Activated CD4-positive, alpha-beta T cell treated with anti-CD3 and anti-CD28 coated beads, Interleukin-2, amount 50 U/mL, for 1 hour (primary cell): ENCODE data around the gene TRIB2.

ENCODE experiments used
- DNase-seq: peaks from one replicate; pipeline ENCODE4 v3.0.0-alpha.2; 2020

TRIB2 gene

DNA sequence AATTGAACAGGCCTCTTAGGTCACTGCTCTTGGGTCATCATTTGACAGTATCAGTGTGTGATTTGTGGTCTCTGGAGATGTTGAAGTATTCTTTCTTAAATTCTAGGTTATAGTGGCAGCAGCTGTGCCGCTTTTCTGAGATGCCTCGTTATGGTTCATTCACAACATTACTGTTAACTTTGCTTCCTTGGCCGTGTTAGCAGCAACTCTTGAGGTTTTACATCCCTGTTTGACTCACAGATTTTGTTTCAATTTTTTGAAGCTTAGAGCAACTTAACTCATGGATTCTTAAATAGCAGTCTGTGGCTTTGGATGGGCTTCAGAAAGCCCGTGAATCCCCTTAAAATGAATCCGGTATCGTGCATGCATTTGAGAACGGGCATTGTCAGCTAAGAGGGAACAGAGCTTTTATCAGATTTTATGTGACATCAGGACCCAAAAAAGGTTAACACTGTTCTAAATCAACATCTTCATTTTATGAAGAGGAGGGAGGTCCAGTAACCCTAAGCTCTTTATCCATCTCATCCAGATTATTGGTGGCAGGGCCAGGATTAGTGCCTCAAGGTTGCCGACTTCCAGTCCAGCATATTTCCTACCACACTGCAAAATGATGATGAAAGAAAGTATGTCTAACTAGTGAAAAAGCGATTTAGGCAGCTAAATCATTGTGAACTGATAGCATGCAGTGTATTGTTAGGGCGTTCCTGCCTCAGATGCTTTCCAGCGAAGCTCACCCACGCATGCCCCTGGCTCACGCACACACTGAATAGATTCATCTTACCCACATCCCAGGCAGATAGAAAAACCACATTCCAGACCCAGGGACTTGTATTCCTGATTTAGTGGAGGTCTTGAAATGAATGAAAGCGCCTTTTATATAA is 5.1 kb downstream of the TRIB2 start:
- no peak for DNase-seq

DNA sequence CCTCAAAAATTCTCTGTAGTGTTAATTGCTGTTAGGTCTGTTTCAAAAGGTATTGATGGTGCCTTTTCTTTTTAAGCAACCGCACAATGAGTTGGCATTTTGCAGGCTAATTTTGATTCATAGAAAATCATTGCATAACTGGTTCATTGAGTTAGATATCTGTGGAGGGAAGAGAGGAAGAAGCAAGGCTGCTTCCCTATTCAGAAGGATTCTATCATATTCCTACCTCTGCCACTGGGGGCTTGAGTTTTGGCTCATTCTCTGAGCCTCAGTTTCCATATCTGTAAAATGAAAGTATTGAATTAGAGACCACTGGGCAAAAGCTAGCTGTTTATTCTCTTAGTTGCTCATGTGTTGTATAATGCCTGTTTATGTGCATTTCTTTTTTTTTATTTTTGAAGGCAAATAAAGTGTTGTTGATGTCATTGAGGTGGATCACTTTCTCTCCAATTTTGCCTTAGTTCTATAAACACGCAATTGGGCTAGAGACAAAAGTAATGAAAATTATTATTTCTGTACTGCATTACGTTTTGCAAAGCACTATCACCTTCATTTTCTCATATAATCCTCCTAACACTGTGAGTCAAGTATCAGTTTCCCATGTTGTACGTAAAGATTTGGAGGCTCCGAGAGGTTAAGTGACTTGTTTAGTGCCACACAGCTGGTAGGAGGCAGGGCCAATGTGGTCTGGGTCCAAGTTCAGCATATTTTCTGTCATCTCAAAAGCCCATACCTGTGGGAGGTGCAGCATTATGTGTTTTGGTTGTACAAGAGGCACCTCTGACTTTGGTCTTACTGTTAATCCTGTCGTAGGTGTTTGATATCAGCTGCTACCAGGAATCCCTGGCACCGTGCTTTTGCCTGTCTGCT is 5.9 kb downstream of the TRIB2 start:
- DNase-seq = no peak

DNA sequence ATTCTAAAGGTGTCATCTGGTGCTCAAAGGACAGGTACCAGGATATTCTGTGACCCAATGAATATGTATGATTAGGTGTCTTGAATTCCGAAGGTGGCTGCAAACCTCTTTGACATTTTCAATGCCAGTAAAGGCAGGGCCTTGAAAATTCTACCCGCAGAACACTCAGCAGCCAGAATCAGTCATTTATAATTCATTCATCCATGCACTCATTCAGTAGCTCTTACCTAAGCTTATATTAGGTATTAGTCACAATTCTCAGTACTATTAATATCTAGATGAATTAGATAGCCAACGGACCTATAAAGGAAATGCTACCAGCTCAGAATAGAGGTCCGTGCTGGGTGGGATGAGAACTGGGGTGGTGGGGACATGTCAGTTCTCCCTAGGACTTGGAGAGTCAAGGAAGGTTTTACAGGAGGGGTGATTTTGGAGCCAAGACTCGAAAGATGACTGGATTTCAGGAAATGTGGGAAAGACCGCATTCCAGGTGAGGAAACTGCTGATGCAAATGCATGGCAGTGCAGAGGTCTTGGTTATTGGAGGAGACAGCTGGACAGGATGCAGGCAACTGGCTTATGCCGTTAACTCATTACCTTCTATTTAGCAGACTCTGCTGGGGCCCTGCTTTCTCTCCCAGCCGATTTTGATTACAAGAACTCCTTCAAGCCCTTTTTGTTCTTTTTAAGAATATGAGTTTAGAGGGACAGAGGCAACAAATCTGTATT is 7.2 kb downstream of the TRIB2 start:
- DNase-seq = no peak

DNA sequence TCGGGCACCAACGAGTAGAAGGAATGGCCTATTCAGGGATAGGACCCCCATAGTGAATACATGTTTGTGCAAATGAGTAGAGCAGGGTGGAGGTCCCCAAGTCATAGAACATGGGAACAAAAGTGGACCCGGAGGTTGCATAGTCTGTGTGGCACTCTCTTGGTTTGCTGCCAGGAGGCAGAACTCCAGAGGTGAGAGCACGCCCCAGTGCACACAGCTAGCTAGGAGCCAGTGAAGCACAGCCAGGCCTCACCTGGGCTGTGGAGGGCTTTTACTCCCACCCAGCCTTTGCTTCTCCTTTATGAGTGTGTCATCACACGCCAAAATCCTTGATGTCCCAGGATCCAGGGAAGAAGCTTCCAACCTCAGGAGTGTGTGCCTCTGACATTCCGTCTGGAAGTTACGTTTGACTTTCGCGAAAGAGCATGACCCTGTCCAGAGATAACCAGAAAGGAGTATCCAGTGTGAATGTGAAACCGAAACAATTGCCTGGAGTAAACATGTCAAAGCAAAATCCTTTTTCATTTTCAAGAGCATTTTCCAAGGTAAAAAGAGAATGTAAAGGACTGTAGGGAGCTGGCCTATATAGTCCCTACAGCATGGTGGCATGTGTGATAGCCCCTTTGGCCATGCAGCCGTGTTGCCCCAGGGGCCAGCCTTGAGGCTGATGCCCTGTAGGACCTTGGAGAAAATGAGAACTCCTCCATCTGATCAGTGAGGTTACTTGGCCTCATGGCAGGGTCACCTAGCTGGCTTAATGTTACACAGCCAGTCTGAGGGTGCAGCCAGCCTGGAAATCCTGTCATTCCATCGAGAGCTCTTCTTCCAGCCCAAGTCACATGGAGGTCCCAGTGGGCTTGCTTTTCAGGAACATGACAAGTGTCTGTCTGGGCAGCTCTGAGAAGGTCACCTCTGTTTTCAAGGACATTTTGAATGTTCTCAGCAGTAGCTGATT is 8.8 kb downstream of the TRIB2 start:
- no peak for DNase-seq

DNA sequence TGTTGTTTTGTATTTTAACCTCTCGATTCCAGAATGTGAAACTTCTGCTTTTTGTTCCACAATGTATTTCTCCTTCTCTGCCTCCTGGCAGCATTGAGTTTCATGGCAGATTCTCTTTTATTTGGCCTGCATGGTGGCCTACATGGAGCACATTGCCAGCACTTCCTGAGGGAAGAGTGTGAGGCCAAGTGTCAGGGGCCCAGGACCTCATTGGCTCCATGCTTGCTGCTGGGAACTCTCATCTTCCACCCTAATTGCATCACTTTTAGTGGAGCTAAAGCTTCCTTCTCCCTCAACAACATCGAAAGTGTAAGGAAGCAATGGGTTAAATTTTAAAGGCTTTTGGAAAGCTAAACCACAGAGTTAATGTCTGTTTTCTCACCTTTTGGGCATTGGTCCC is 9.5 kb downstream of the TRIB2 start:
- no peak for DNase-seq

DNA sequence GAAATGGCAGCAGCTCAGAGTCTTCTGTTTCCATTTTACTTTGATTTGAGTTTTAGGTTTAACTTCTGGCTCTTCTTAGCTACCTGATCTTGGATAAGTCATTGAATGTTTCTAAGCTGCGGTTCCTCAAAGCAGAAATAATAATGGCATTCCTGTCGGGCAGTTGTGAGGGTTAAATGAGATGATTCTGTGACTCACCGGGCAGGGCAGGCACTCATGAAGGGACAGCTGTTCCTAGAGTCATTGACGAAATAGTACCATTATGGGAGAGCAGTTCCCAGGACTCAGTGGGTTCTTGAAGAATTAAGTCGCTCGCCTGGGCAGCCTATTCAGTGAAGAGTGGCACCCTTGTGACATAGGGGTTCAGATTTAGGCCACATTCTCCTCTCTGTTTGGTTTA is 10.3 kb downstream of the TRIB2 start:
- no peak for DNase-seq

DNA sequence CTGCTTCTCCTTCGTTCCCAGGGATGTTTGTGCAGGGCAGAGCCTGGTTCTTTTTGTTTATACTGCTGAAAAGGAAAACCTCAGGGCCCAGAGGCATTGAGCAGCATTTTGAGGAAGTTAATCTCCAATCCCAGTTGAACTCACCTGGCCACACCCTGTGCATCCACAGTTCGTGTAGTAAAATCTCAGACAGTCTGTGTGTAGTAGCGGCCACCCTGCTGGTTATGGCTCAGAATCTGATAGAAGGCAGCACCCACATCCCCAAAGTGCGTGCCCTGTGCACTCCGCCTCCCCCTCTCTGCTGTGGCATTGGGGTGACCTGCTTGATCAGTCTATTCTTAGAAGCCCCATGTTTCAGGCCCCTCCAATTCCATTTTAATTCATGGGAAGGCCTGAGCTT is 10.9 kb downstream of the TRIB2 start:
- DNase-seq = no peak

DNA sequence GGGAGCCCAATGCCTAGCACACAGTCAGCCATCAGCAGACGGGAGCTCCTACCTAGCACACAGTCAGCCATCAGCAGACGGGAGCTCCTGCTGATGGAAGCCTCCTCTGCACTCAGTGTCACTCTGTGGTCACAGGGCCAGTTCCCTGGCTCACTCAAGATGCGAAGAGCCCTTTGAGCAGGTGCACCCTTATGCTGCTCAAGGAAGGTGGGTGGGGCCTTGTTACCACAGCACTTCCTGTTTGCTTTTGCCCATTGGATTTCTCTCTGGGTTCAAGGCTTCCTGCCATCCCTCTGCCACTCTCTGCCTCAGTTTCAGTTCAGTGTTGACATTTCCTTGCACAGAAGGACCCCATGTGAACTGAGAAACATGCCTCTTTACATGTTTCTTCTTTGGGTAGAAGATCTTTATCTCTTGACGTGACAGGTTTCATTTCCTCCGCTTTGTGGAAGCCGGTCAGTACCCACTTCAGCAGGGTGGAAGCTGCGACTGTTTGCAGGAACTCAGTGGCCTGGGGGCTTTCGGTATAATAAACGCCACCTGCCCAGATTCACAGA is 11.6 kb downstream of the TRIB2 start:
- DNase-seq = peak; percentile 37

DNA sequence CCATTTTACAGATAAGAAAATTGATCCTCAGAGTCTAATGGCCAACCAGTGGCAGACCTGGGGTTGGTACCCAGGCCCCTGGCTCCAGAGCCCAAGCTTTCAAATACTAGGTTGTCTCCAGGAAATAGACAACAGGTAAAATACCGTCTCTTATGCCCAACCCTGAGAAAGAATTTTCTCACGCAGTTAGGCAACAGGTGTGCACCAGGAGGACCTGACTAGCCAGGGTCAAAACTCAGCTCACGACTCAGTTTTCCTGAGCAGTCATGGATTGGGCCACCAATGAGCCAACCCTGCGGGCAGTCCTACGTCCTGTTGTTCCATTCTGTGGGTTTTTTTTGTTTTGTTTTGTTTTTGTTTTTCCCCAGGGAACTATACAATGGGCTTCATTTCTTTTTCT is 13.5 kb downstream of the TRIB2 start:
- no peak for DNase-seq

DNA sequence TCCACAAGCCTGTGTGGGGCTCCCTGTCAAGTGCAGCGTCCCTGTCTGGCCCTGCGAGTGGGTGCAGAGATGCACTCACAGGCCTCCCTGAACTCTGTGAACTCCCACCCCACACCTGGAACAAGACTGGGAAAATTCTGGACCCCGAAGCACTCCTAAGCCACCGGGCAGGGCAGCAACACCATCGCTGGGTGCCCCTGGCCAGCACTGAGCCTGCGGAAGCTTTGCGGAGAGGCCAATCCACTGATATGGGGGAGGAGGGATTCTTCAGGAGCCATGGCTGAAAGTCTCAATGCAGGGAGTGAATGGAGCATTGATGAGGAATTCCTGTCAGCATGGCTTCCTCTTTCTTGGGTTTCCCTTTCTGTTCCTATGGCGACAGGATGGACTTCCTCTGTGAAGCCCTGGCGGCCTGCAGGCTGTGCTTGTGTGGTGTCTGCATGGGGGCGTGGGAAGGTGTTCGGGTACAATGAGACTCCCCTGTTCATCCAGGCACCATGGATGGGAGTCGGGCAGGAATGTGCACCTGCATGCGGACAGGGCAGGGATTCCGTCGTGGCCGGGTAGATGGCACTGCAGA is 15.1 kb downstream of the TRIB2 start:
- DNase-seq = no peak

DNA sequence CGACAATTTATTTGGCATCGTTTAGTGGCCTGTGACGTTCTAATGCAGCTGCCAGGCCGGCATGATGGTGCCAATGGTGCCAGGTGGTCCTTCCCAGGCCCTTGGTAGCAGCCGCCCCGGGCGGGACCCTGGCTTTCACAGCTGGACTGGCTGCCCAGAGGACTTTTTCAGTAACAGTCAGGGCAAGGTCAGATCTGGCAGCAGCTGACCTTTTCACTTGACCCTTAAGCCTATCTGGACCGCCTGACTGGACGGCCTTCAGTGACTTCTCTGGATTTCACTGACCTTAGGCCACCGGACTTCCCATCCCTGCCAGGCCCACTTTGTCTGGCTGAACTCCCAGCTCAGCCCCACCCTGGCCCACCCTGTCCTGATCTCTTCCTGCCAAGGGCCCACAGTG is 15.9 kb downstream of the TRIB2 start:
- DNase-seq = no peak

DNA sequence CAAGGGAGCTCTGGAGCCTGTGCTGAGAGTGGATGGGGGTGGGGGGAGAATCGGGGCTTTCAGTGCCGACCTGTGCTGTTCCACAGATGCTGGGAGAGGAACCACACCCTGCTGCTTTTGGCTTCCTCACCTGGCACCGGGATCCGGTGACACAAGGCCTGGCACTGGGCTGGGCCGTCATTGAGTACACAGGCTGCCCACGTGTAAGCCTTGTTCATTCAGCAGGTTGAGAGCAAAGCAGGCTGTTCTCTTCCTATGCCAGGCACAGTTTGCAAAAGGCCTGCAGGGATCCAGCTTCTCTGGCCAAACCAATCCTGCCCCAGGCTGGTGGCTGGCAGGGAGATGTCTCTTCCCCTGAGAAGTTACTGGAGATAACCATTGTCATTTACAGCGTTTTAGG is 17.1 kb downstream of the TRIB2 start:
- DNase-seq = no peak

DNA sequence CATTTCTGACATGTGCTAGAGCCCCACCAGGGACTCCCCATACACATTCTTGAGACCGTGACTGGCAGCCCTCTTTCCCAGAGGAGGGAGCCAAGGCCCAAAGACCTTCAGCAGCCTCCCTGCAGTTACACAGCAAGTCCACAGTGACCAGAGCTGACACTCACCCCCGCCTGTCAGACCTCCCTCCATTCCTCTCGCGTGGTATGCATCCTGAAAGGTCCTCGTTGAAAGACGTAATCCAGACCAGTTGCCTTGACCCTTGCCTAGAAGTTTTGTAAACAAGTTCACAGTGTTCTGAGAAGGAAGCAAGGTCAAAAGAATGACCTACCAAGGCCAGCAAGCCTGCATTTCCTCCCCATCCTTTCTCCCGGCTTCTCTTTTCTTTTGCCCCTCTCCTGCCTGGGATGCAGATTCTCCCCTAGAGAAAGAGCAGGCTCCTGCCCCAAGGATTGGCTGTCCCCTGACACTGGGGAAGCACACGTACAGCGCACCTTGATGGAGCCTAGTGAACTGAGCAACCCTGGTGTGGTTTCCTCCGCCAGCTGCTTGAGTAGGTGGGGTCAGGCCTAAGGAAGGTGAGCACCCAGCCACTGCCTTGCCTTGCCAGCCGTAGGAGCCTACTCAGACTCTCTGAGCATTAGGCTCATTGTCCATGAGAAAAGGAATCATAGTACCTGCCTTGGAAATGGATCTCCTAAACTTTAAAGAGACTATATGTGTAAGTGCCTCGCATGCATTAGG is 18.3 kb downstream of the TRIB2 start:
- DNase-seq = no peak

DNA sequence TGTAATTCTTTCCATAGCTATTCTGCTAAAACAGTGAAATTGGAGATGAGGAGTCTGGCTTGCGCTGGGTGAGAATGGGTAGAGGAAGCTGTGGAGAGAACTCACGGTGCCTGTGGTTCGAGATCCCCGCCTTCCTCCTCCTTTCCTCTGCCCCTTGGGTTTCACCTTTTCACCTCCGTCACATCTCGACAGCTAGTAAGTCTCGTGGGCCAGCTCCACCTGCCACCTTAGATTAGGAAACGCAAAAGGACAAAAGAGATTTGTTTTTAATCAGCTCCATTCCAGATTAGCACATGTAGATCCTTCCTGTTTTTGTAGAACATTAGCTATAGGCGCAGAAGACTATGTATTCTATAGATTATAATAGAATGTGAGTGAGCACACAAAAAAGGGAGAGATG is 20.6 kb downstream of the TRIB2 start:
- DNase-seq = no peak

DNA sequence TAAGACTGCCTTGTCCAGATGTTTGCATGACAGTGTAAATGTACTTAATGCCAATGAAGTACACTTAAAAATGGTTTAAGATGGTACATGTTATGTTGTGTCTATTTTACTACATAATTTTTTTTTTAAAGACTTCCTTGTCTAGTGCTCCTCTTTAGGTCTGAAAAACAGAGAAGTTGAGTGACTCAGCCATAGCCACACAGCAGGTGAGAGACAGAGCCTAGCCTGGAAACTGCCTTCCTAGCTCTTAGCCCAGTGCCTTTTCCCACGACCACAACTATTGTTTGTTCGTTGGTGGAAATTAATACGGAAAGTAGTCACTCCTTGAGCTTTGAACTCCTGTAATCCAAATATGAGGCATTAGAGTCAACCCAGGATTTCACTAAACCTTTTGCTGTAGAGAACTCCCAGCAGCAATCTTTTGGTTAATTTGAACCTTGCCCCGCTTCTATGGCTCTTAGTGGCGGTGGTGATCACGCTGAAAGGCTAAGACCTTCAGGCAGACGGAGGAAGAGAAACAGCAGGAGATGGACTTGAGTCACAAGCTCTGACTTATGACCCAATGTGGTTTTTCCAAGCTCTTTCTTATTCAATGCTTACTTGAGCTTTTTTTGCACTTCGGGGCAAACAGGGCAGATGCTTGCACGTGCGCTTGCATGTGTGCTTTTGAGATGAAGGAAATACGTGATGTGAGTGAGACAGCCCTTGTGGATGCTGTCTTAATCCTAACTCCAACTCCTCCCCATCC is 21.2 kb downstream of the TRIB2 start:
- DNase-seq = no peak

DNA sequence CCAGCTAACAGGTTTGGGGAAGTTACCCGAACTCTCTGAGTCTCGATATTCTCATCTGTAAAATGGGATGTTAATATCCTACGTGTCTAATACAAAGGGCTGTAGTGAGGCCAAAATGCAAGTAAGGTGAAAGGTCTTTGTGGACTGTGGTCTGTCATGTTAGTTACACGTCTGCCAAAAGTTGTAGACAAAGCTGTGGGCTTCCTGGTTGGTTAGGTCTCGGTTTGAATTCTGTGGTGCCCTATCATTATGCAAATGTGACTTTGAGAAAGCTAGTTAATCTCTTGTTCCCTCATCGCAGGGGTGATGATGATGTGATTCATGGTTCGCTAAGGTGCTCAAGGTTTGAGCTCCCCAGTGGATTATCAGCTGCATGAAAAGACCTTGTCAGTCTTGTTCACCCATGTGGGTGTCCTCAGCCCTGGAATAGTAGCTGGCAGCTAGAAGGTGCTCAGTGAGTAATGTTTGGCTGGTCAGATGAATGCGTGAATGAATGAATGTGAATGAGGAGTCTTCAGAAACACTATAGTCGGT is 23.1 kb downstream of the TRIB2 start:
- no peak for DNase-seq

DNA sequence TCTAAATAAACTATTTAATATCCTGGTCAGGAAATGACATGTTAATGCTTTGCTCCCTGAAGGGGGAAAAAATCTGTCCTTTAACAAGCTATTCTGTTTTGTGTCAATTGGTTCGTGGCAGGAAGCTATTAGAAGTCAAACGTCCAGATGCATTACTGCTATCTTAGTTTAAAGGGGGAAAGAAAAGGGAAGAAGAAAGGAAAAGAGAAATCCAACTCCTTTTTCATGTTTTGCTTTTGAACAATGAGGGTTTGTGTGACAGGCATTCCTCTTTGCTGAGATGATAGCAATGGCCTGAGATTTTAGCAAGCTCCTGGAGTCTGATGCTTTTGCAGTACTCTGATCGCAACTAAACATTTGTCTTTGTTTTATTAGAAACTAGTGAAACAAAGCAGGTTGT is 24.6 kb downstream of the TRIB2 start:
- DNase-seq = no peak

DNA sequence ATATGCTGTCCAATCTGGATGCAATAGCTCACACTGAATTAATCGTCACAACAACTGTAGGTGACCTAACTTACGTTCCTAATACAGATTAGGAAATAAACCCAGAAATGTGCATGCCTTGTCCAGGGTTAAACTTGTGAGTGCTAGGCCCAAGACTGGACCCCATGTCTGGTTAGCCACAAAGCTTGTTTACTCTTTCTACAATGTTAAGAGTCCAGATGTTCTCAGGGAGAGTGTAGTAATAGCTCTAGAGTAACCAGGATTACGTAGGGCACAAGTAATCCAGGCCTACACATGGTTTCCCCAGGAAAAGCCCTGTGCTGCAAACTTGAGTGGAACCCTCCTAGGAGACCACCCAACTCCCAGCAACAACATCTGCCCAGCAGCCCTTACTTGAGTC is 26.2 kb downstream of the TRIB2 start:
- DNase-seq = no peak

DNA sequence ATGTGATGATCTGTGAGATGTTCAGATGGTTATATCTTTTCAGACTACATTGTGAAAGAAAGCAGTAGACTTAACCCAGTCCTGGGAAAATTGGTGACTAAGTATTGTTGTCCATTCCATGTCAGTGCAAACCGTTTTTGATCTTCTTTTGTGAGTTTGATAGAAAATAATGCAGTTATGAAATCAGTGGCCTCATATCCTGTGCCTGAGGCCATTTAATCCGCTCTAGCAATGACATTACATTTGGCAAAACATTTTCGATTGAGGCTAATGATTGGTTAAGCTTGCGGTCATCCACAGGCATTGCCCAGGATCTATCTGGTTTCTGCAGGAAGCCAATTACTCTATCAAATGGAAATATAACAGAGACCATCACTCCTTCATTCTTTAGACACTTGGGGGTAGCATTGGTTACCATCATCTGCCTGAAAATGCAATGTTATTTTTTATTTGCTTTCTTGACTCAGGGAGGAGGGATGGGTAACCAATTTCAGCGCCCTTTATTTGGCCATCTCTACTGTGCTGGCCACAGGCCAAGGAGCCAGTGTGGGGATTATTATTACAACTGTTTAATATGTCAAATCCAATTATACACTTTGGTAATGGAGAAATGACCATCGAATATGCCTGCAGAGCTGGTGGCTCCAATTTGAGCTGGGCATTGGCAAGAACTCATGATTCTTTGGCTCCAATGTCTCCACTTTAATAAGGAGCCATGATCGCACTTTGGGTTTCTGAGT is 33.6 kb downstream of the TRIB2 start:
- DNase-seq = no peak
